Upper lobe of right lung (tissue), 1 donor: ENCODE data around the gene MYH7B. TPM values are rescaled to one million over a fixed set of nuclear protein-coding genes. Genes with fewer than 3 reads are reported as not detected.

ENCODE experiments used
- microRNA-seq: library from miRNA; unstranded; fragments of <30 nt; microRNA quantifications from one replicate; pipeline ENCODE4 v1.2.0, GENCODE V29; 2020; ENCODE audit warnings: borderline microRNAs expressed
- total RNA-seq: library from RNA; stranded (reverse); fragmentation: NEBNext Ultra II Directional; extraction: Animal tissue kit (Norgen Biotek cat#: 25700); gene quantifications from one replicate; pipeline ENCODE4 v1.2.1, GENCODE V29; 2021
- donor health status: DM: no; HTN: yes; CAD: no; lungs with severe emphysema.

Gene MYH7B
- total RNA-seq, 1 donor from 2014 or later: 1.8 TPM

Small RNAs within 50 kb of the gene (microRNA-seq; reads per million reads assigned to microRNA genes)
- gene MIR499A: not detected
- gene MIR499B: not detected

Other genes with a start within 250 kb of the MYH7B start
- gene NCOA6, start 130.2 kb upstream of the MYH7B start, total RNA-seq: 27.8 TPM
- 20.6 TPM for gene GGT7, start 83.0 kb upstream of the MYH7B start, total RNA-seq
- 146 TPM for gene ACSS2, start 79.3 kb upstream of the MYH7B start, total RNA-seq
- gene GSS, start 62 bp upstream of the MYH7B start, total RNA-seq: 30.0 TPM
- 67.6 TPM for gene TRPC4AP, start 136.9 kb downstream of the MYH7B start, total RNA-seq
- gene EDEM2, start 191.5 kb downstream of the MYH7B start, total RNA-seq: 39.2 TPM
- gene PROCR, start 216.2 kb downstream of the MYH7B start, total RNA-seq: 20.4 TPM